Aorta (tissue), 5 donors: Measurements from ENCODE around the gene ASAP2. TPM values are rescaled to one million over a fixed set of nuclear protein-coding genes. Genes with fewer than 3 reads are reported as not detected.
"Not testable (repeated sequence)": the region's sequence is repeated elsewhere in the genome, so short reads cannot be mapped to it uniquely, and the experiment has no call there.

Experiments used
- ATAC-seq: fragments of 200-7000 bp; cut with Tn5 transposase; one replicate; pipeline ENCODE4 v1.9.1; 2022; ENCODE audit warnings: moderate library complexity; ENCODE audit not compliant: low FRiP score
- DNase-seq, 2 donors: peaks; one replicate each; pipeline ENCODE4 v3.0.0-alpha.2; 2020
- H3K27ac ChIP-seq, 2 donors: one replicate each; pipeline ENCODE4 v1.5.1; 2013; ENCODE audit warnings: low read length in 2 of 2, mild to moderate bottlenecking in 2 of 2, moderate library complexity in 2 of 2, control low read depth in 1 of 2, inconsistent platforms in 1 of 2, low read depth in 1 of 2
- H3K27me3 ChIP-seq, 2 donors: one replicate each; pipeline ENCODE4 v1.6.1; 2013; ENCODE audit warnings: control low read depth in 1 of 2, low read length in 1 of 2, mild to moderate bottlenecking in 1 of 2, moderate library complexity in 1 of 2; ENCODE audit not compliant: insufficient read depth in 2 of 2, control insufficient read depth in 1 of 2
- H3K36me3 ChIP-seq, 2 donors: one replicate each; pipeline ENCODE4 v1.6.1; 2013; ENCODE audit warnings: control low read depth in 1 of 2, low read length in 1 of 2, mild to moderate bottlenecking in 1 of 2; ENCODE audit not compliant: insufficient read depth in 2 of 2, control insufficient read depth in 1 of 2
- H3K4me1 ChIP-seq, 2 donors: one replicate each; pipeline ENCODE4 v1.6.1; 2013; ENCODE audit warnings: low read length in 2 of 2, control low read depth in 1 of 2, mild to moderate bottlenecking in 1 of 2, moderate library complexity in 1 of 2; ENCODE audit not compliant: insufficient read depth in 2 of 2, control insufficient read depth in 1 of 2
- H3K4me3 ChIP-seq, 2 donors: one replicate each; pipeline ENCODE4 v1.5.1; 2013; ENCODE audit warnings: low read length in 2 of 2, control low read depth in 1 of 2, mild to moderate bottlenecking in 1 of 2
- H3K9me3 ChIP-seq: one replicate; pipeline ENCODE4 v1.6.1; 2013; ENCODE audit warnings: mild to moderate bottlenecking, low read length; ENCODE audit not compliant: control insufficient read depth
- WGBS, 2 donors: extraction: QIAGEN DNeasy Blood & Tissue Kit; methylation state at CpG; one replicate each; pipeline ENCODE4 v1.1.7; 2013; 5-methylcytosine and 5-hydroxymethylcytosine counted together
- intact Hi-C, 2 donors: fragments of 100-400 bp; cut with DNase I; formaldehyde crosslinking; loops; one replicate each; pipeline versions ENCODE4 v1.14.2 to v1.15.0; 2022
- polyA plus RNA-seq, 2 donors: library from polyadenylated mRNA; stranded (reverse); fragments of 200-250 nt; gene quantifications; one replicate each; pipeline ENCODE4 v1.2.3, GENCODE V29; 2013
- total RNA-seq, 2 donors: library from RNA; stranded (reverse); fragmentation: NEBNext Ultra II Directional; extraction: Animal tissue kit (Norgen Biotek cat#: 25700); gene quantifications; one replicate each; pipeline ENCODE4 v1.2.1, GENCODE V29; 2021
- donor health status: healthy with polysubstance abuse.
- donor health status: Bipolar disorder and iron deficiency.
- donor health status: DM: no; HTN: no; CAD: no.
- donor health status: DM: no; HTN: no; CAD: no.
- donor health status: DM: yes; HTN: yes; CAD: no.

ASAP2 gene
- total and polyA plus RNA-seq, 4 donors, result 16.7 to 72.4 (median 48.8) TPM

- peak in 1 of 2 donors; percentile 74 for DNase-seq
Measured at GRCh38 chr2:9261231-9261883, 54.7 kb downstream of the ASAP2 start.

DNA sequence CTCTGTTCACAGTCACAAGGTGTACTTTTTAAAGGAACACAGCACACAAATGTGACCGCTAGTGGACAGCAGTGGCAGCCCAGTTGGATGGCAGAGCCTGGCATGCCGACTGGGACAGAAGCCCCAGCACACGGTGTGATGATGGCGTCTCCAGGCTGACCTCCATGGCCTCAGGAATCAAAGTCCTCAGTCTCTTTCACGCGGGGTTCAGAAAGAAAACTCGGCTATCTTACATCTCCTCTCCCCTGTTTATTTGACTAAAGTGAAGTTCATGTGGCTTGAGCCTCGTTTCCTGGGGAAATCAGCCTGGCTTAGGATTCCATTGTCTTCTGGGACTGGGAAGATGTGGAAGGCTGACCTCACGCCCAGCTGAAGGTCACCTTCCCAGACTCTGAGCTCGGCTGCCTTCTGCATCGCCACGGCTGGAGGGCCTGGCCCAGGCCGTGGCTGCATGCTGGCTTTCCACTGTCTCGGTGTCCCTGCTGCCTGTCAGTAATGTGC lies 56.1 kb downstream of the ASAP2 start:
- H3K4me1 ChIP-seq, result peaks cover 0 to 4% of the 10 kb centered on the region in 2 donors
- DNase-seq (no peak), ATAC-seq (no peak)
- WGBS, 2 donors, result 40 to 42% methylated on average over 14 of the region's 14 CpGs
- intact Hi-C loops, result no loop called here
- H3K36me3 ChIP-seq, result no peaks in the 10 kb centered on the region
- H3K9me3 ChIP-seq, result no peaks in the 10 kb centered on the region
- no peak overlapping the region for H3K4me3 ChIP-seq
- H3K27ac ChIP-seq, result peak overlapping the region; percentile 45 to 46
- H3K27me3 ChIP-seq, result no peaks in the 10 kb centered on the region

More at GRCh38 chr2:9261231-9261883, 54.7 kb downstream of the ASAP2 start:
- Histone ChIP-seq H3K36me3 (no peaks in the 10 kb centered on the region), H3K4me1 (peaks cover 0 to 5% of the 10 kb centered on the region in 2 donors), H3K27ac (peak overlapping the region in 1 of 2 donors; percentile 95), H3K9me3 (no peaks in the 10 kb centered on the region), H3K4me3 (no peak overlapping the region), H3K27me3 (no peaks in the 10 kb centered on the region)
- intact Hi-C loops, result no loop called here
- WGBS, 2 donors, result 16 to 29% methylated on average over 5 to 6 of the region's 6 CpGs
- peak; percentile 65 for ATAC-seq

GRCh38 chr2:9263428-9263827 lies 56.8 kb downstream of the ASAP2 start:
- Histone ChIP-seq H3K27ac (peak overlapping the region; percentile 45 to 46), H3K9me3 (no peaks in the 10 kb centered on the region), H3K4me3 (no peak overlapping the region), H3K27me3 (no peaks in the 10 kb centered on the region), H3K36me3 (no peaks in the 10 kb centered on the region), H3K4me1 (peaks cover 0 to 4% of the 10 kb centered on the region in 2 donors)
- intact Hi-C loops, result no loop called here
- DNase-seq (no peak), ATAC-seq (no peak)
- whole genome bisulfite sequencing, 2 donors, result 12 to 18% methylated on average over 14 of the region's 14 CpGs

GRCh38 chr2:9264301-9264700 lies 57.7 kb downstream of the ASAP2 start:
- intact Hi-C loops, result no loop called here
- Histone ChIP-seq H3K4me1 (peaks cover 0 to 4% of the 10 kb centered on the region in 2 donors), H3K36me3 (no peaks in the 10 kb centered on the region), H3K27me3 (no peaks in the 10 kb centered on the region), H3K4me3 (no peak overlapping the region), H3K27ac (no peak overlapping the region), H3K9me3 (no peaks in the 10 kb centered on the region)
- WGBS, 2 donors, result 75 to 76% methylated on average over 10 of the region's 10 CpGs
- no peak for ATAC-seq
- DNase-seq, result no peak

DNA sequence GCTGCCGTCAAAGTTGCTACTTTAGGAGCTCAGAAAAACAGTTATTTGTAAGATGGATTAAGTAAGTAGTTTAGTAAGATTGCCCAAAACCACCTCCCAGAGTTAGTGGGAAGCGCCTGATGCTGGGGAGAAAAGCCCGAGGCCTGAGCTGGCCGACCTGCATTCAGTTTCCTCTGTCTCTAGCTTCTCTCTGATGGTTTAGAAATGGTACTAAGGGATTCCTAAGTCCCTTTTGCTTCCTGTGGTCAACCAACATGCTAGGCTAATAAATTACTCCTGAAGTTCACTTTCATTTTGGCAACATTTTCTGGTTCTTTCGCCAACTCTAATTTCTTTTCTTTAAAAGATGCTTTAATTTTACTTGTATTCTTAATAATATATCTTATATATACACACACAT lies 60.1 kb downstream of the ASAP2 start:
- ATAC-seq (no peak), DNase-seq (no peak)
- Histone ChIP-seq H3K4me3 (no peak overlapping the region), H3K4me1 (no peaks in the 10 kb centered on the region), H3K36me3 (no peaks in the 10 kb centered on the region), H3K27me3 (no peaks in the 10 kb centered on the region), H3K27ac (no peak overlapping the region), H3K9me3 (no peaks in the 10 kb centered on the region)
- WGBS, 2 donors, result 84 to 86% methylated on average over 5 of the region's 5 CpGs
- intact Hi-C loops, result no loop called here

DNA sequence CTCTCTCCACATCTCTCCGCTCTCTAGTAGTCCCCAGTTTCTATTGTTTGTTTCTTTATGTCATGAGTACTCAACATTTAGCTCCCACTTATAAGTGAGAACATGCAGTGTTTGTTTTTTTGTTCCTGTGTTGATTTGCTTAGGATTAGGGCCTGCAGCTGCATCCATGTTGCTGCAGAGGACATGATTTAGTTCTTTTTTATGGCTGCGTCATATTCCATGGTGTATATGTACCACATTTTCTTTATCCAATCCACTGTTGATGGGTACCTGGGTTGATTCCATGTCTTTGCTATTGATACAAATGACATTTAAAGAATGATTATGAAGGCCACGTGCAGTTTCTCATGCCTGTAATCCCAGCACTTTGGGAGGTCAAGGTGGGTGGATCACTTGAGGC lies 60.7 kb downstream of the ASAP2 start:
- H3K4me1 ChIP-seq, H3K36me3 ChIP-seq, intact Hi-C loops, ATAC-seq, H3K27me3 ChIP-seq, H3K4me3 ChIP-seq, H3K9me3 ChIP-seq, H3K27ac ChIP-seq, DNase-seq: not testable (repeated sequence)
- 97 to 98% methylated on average over 3 of the region's 3 CpGs for WGBS, 2 donors

DNA sequence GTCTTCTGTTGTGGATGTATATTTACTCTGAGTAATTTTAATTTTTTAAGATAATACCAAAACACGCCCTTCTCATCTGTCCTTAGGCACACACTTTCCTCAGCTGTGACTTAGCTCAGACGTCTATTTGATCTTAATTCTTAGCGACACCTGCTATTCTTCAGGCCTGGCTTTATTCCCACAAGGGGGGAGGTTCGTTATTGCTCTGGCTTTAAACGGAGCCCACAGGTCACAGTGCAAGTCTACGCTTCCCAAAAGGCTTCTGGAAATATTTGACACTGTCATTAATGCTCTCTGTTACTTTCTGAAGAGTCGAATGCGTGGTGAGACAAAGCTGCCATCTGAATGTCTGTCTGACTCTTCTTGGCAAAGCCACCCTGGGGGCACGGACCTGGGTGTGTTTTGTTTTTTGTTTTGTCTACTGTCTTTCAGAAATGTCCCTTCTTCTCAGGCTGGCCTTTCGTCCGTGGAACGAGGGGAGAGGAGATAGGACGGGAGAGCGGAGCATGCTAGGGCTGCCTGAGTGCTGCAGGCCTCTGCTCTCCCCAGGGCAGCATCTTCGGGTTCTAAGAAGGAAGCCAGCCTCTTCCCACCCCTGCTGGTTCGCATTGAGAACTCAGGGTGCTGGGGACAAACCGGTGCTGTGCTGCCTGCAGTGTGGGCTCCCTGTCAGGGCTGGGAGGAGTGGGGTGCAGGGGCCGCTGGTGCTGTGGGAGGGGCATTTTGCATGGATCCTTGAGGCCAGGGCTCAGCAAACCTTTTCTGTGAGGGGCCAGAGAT lies 61.9 kb downstream of the ASAP2 start:
- H3K27me3 ChIP-seq, result no peaks in the 10 kb centered on the region
- DNase-seq (no peak), ATAC-seq (peak; percentile 12)
- intact Hi-C loops, result no loop called here
- WGBS, 2 donors, result 63 to 70% methylated on average over 18 of the region's 18 CpGs
- no peaks in the 10 kb centered on the region for H3K36me3 ChIP-seq
- H3K4me3 ChIP-seq, result no peak overlapping the region
- no peak overlapping the region for H3K27ac ChIP-seq
- H3K4me1 ChIP-seq, result no peaks in the 10 kb centered on the region
- no peaks in the 10 kb centered on the region for H3K9me3 ChIP-seq

- H3K4me1 ChIP-seq, result no peaks in the 10 kb centered on the region
- intact Hi-C loops, result no loop called here
- no peak for DNase-seq
- no peaks in the 10 kb centered on the region for H3K36me3 ChIP-seq
- no peak overlapping the region for H3K27ac ChIP-seq
- H3K9me3 ChIP-seq, result no peaks in the 10 kb centered on the region
- 87 to 89% methylated on average over 10 of the region's 10 CpGs for WGBS, 2 donors
- no peaks in the 10 kb centered on the region for H3K27me3 ChIP-seq
- no peak overlapping the region for H3K4me3 ChIP-seq
- no peak for ATAC-seq
Measured at GRCh38 chr2:9269295-9269694, 62.7 kb downstream of the ASAP2 start.
